GM12801 (cell line): ENCODE data around the gene SPINK4.

ENCODE experiments used
- TF ChIP-seq, protein P1 (sequence below): IDR thresholded peaks from one replicate; pipeline ENCODE4 v1.5.1; 2011; ENCODE audit warnings: control low read depth; ENCODE audit not compliant: insufficient read length; ENCODE audit errors: extremely low read depth

Gene SPINK4

DNA sequence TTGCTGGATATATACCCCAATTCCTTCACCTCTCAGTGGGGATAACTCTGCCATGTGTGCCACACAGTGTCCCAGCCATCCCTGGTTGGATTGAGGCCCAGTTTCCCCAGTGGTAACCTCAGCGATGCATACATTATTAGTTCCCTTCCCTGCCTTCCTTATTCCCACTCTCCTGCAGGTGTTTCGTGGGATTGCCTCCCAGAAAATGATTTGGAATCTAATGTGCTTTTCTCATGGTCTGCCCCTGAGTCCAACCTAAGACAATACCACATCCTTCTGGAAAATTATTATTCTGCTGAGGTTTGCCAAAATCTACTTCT lies 8.4 kb upstream of the SPINK4 start:
- TF ChIP-seq, protein P1, sequence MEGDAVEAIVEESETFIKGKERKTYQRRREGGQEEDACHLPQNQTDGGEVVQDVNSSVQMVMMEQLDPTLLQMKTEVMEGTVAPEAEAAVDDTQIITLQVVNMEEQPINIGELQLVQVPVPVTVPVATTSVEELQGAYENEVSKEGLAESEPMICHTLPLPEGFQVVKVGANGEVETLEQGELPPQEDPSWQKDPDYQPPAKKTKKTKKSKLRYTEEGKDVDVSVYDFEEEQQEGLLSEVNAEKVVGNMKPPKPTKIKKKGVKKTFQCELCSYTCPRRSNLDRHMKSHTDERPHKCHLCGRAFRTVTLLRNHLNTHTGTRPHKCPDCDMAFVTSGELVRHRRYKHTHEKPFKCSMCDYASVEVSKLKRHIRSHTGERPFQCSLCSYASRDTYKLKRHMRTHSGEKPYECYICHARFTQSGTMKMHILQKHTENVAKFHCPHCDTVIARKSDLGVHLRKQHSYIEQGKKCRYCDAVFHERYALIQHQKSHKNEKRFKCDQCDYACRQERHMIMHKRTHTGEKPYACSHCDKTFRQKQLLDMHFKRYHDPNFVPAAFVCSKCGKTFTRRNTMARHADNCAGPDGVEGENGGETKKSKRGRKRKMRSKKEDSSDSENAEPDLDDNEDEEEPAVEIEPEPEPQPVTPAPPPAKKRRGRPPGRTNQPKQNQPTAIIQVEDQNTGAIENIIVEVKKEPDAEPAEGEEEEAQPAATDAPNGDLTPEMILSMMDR, result no peak

DNA sequence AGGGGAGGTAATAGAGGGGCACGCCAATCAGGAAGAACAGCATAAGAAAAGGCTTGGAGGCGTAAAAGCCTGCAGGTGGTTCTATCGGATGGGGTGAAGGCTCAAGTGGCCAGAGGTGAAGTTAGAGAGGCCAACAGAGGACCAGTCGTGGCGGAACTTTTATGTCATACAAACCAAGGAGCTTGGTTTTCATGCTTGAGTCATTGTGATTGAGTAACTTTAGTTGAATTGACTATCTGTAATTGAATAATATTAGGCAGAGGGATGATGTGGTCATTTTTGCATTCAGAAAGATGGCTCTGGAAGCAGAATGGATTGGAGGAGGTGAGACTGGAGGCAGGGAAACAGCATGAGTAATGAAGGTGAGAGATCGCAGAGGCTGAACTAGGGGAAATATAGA lies 7.2 kb upstream of the SPINK4 start:
- TF ChIP-seq, protein P1, result no peak

DNA sequence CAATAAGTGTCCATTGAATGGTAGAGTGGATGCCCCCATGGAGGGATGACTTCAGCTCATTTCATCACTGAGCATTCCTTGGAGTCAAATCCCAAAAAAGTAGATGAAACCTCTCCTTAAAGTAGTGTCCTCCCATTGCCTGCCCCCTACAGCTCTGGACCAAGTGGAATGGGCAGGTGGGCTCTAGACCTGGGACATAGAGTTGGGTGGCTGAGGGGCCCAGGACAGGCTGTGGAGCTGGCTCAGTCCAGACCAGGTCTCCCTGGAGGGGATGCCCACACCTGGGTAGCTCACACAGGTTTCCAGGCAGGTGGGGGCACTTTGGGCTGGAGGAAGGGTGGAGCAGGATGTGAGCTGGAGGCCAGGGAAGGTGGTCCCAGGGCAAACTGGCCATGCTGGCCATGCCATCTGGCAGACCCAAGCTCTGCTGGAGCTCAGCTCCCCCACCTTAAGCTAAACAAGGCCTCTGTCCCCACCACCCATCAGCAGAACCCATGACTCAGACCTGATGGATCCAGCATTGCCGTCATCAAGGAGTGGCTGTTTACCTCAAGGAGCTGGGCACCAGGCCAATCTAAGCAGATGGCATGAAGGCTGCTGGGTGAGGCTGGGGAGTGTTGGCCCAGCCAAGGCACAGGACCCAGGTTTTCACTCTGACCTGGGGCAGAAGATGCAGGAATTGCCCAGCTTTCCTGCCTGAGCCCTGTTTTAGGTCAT lies 6.2 kb upstream of the SPINK4 start:
- TF ChIP-seq, protein P1, result no peak

DNA sequence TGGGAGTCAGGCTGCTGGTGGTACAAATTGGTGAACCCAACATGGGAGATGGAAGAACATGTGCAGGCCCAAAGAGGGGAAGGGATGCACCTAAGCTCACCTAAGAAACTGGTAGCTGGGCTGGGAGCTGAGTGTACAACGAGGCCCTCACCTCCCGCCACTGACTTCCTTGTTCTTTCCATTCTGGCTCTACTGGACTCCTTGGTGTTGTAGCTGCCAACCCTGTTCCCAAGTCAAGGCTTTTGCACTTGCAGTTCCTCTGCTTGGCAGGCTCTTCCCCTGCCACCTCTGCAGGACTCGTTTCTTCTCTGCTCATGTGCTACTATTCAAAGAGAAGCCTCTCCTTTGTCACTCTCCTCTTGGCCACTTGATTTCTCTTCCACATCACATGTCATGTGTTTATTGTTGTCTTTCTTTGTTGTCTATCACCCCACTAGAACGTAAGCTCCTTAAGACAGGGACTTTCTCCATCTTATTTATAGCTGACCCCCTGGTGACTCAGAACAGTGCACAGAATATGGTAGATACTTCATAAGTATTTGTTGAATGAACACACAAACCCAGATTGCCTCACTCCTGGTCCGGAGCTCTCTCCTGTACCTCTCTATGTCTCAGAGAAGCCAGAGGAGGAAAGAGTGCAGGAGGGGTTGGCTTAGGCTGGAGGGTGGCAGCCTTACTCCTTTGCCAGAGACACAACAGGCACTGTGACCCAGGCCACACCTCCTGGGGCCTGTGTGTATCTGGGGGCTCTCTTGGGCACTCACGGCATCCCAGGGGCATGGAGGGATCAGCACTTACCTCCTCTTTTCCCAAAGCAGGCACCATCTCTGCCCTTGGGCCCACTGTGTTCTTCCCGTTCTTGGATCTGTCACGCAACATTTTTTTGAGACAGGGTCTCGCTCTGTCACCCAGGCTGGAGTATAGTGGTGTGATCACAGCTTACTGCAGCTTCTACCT lies 5.2 kb upstream of the SPINK4 start:
- TF ChIP-seq, protein P1, result no peak

DNA sequence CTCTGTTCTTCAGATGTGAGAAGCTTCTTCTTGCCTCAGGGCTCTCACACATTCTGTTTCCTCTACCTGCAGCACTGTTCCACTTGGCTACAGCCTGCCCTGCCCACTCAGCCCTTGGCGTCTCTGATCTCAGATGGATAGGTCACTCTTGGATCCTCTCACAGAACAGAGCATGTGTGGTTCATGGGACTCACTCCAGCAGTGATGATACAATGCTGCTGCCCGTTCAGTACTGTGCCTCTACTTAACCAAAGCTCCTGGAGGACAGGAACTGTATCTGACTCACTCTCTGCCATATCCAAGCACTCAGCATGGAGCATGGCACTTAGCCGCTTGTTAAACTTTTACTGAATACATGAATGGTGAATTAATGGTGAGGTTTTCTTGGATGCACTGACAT lies 3.4 kb upstream of the SPINK4 start:
- TF ChIP-seq, protein P1, result no peak

DNA sequence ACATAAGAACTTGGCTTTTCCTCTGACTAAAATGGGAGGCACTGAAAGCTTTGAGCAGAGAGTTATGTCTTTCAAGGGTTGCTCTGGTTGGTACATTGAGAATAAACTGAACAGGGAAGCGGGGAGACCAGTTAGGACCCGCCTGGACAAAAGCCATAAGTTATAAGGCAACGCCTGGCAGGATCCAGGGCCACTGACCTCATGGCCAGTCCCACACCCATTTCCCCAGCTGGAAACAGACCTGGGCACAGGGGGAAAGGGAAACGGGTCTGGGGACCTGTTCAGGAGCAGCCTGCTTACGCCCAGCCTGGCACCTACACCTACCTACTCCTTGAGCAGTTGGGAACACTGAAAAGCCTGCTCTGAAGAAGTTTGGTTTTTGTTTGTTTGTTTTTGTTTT lies 1.3 kb downstream of the SPINK4 start:
- TF ChIP-seq, protein P1, result no peak

DNA sequence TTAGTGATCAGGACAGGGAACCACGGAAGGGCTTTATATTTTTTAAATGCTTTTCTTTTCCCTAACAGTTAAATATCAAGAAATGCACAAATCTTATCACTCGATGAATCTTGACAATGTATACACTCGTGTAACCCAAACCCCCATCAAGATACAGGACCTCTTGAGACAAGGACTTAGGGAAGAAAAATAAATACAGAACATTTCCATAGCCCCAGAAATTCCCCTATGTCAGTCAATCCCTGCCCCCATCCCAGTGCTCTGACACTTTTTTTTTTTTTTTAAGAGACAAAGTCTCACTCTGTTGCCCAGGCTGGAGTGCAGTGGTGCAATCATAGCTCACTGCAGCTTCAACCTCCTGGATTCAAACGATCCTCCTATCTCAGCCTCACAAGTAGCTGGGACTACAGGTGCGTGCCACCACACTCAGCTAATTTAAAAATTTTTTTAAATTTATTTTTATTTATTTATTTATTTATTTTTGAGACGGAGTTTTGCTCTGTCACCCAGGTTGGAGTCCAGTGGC lies 2.7 kb downstream of the SPINK4 start:
- TF ChIP-seq, protein P1, result no peak
